GM23338 (cell line): Measurements from ENCODE around the gene KRTAP5-3. TPM values are rescaled to one million over a fixed set of nuclear protein-coding genes. Genes with fewer than 3 reads are reported as not detected.

ENCODE experiments used
- polyA plus RNA-seq: library from polyadenylated mRNA; unstranded; fragments of >200 nt; fragmentation: Nextera tagmentation; extraction: Ambion mirVana; gene quantifications from 2 replicates; pipeline ENCODE4 v1.2.1, GENCODE V29; 2016
- total RNA-seq: library from RNA; depleted of rRNA; stranded (reverse); fragments of >200 nt; shearing (Covaris generic); gene quantifications from 2 replicates; pipeline ENCODE4 v1.2.3, GENCODE V29; 2014
- TF ChIP-seq, protein P1 (sequence below): fragments of 250-450 bp; sonication (Bioruptor Pico); IDR thresholded peaks from 2 replicates; pipeline ENCODE4 v1.5.0; 2020; ENCODE audit warnings: mild to moderate bottlenecking, moderate library complexity
- TF ChIP-seq, protein P2 (sequence below), 2 experiments: fragments of 200-600 bp in 1 of 2; sonication (generic) in 1 of 2; conservative IDR thresholded peaks; 2 replicates each; pipeline versions ENCODE4 v1.5.1 to v1.6.1; 2016 to 2017; ENCODE audit warnings: antibody characterized with exemption in 2 of 2, low read depth in 2 of 2, mild to moderate bottlenecking in 2 of 2, moderate library complexity in 1 of 2
- TF ChIP-seq, protein P3 (sequence below): IDR thresholded peaks from 2 replicates; pipeline ENCODE4 v1.6.1; 2016; ENCODE audit warnings: antibody characterized with exemption

Gene KRTAP5-3
- total and polyA plus RNA-seq, 2 experiments from 2014 or later, result not detected

DNA sequence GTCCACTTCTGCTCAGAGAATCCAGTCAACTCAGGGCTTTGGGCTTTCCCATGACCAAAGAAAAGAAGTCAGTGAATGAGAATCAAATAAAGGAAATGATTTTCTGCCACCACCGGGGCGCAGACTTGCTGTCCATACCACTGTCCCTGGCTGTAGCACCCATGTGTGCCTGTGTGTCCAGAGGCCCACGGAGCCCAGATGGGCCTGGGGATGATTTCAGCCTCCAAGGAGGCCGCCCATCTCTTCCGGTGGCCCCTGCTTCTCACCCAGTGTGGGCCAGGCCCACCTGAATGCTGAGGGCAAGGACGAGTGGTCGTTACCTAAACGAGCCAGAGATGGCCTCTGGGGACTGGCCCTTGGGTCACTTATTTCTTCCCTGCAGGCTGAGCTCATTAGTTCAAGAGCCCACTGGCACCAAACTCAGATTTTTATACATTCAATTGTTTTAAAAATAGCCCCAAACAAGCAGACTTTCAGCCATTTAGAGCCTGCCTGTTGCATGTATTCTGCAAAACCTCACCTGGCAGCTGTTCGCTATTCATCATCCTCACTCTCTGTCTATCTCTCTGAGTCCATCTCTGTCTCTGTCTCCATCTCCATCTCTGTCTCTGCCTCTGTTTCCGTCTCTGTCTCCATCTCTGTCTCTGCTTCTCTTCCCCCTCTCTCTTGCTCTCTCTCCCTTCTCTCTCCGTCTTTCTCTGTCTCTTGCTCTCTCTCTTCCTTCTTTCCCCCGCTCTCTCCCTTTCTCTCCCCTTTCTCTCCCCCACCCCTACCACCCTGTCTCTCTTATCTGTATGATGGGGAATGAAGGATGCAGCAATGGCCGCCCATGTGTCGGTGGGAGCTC is 45.5 kb upstream of the KRTAP5-3 start (continued):
- TF ChIP-seq, protein P1, sequence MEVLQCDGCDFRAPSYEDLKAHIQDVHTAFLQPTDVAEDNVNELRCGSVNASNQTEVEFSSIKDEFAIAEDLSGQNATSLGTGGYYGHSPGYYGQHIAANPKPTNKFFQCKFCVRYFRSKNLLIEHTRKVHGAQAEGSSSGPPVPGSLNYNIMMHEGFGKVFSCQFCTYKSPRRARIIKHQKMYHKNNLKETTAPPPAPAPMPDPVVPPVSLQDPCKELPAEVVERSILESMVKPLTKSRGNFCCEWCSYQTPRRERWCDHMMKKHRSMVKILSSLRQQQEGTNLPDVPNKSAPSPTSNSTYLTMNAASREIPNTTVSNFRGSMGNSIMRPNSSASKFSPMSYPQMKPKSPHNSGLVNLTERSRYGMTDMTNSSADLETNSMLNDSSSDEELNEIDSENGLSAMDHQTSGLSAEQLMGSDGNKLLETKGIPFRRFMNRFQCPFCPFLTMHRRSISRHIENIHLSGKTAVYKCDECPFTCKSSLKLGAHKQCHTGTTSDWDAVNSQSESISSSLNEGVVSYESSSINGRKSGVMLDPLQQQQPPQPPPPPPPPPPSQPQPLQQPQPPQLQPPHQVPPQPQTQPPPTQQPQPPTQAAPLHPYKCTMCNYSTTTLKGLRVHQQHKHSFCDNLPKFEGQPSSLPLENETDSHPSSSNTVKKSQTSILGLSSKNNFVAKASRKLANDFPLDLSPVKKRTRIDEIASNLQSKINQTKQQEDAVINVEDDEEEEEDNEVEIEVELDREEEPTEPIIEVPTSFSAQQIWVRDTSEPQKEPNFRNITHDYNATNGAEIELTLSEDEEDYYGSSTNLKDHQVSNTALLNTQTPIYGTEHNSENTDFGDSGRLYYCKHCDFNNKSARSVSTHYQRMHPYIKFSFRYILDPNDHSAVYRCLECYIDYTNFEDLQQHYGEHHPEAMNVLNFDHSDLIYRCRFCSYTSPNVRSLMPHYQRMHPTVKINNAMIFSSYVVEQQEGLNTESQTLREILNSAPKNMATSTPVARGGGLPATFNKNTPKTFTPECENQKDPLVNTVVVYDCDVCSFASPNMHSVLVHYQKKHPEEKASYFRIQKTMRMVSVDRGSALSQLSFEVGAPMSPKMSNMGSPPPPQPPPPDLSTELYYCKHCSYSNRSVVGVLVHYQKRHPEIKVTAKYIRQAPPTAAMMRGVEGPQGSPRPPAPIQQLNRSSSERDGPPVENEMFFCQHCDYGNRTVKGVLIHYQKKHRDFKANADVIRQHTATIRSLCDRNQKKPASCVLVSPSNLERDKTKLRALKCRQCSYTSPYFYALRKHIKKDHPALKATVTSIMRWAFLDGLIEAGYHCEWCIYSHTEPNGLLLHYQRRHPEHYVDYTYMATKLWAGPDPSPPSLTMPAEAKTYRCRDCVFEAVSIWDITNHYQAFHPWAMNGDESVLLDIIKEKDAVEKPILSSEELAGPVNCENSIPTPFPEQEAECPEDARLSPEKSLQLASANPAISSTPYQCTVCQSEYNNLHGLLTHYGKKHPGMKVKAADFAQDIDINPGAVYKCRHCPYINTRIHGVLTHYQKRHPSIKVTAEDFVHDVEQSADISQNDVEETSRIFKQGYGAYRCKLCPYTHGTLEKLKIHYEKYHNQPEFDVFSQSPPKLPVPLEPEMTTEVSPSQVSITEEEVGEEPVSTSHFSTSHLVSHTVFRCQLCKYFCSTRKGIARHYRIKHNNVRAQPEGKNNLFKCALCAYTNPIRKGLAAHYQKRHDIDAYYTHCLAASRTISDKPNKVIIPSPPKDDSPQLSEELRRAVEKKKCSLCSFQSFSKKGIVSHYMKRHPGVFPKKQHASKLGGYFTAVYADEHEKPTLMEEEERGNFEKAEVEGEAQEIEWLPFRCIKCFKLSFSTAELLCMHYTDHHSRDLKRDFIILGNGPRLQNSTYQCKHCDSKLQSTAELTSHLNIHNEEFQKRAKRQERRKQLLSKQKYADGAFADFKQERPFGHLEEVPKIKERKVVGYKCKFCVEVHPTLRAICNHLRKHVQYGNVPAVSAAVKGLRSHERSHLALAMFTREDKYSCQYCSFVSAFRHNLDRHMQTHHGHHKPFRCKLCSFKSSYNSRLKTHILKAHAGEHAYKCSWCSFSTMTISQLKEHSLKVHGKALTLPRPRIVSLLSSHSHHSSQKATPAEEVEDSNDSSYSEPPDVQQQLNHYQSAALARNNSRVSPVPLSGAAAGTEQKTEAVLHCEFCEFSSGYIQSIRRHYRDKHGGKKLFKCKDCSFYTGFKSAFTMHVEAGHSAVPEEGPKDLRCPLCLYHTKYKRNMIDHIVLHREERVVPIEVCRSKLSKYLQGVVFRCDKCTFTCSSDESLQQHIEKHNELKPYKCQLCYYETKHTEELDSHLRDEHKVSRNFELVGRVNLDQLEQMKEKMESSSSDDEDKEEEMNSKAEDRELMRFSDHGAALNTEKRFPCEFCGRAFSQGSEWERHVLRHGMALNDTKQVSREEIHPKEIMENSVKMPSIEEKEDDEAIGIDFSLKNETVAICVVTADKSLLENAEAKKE, result no peak
- TF ChIP-seq, protein P2, sequence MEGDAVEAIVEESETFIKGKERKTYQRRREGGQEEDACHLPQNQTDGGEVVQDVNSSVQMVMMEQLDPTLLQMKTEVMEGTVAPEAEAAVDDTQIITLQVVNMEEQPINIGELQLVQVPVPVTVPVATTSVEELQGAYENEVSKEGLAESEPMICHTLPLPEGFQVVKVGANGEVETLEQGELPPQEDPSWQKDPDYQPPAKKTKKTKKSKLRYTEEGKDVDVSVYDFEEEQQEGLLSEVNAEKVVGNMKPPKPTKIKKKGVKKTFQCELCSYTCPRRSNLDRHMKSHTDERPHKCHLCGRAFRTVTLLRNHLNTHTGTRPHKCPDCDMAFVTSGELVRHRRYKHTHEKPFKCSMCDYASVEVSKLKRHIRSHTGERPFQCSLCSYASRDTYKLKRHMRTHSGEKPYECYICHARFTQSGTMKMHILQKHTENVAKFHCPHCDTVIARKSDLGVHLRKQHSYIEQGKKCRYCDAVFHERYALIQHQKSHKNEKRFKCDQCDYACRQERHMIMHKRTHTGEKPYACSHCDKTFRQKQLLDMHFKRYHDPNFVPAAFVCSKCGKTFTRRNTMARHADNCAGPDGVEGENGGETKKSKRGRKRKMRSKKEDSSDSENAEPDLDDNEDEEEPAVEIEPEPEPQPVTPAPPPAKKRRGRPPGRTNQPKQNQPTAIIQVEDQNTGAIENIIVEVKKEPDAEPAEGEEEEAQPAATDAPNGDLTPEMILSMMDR (conservative IDR thresholded peaks at IDR 0.05; ENCODE audit: low read depth in 2 of 2), result no peak
- TF ChIP-seq, protein P3, sequence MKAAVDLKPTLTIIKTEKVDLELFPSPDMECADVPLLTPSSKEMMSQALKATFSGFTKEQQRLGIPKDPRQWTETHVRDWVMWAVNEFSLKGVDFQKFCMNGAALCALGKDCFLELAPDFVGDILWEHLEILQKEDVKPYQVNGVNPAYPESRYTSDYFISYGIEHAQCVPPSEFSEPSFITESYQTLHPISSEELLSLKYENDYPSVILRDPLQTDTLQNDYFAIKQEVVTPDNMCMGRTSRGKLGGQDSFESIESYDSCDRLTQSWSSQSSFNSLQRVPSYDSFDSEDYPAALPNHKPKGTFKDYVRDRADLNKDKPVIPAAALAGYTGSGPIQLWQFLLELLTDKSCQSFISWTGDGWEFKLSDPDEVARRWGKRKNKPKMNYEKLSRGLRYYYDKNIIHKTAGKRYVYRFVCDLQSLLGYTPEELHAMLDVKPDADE, result no peak
